Measurements from ENCODE around the gene MPZL3. TPM values are rescaled to one million over a fixed set of nuclear protein-coding genes. Genes with fewer than 3 reads are reported as not detected.
A peak's percentile ranks its signal among the peaks of the same experiment; 100 is the strongest.

MPZL3 gene
- total RNA-seq, 1 experiment from 2014 or later, result 16.8 TPM

DNA sequence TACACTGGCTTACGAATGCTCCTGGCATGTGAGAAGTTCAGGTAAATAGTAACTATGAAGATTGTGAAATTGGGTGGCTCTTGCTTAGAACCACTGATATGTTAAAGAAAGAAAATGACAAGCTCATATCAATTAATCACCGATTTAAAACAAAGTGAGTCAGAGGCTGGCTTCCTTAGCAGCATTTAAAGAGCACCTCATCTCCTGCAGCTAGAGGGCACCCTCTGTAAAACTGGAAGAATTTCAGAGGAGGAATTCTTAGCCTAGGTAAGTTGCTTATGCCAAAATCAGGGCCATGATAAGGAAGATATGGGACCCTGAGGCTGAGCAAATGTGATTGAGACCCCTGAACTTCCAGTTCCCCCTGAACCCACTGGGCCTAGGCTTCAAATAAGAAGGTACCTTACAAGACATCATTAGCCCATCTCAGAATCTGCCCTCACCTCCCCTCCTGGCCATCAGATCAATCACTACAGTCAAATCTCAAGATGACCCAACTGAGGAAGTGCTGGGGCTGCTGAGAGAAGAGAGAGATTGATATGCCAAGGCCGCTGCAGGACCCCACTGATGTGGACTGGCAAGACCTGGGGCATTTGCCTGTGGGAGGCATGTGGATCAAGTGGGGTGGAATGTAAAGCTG is 43.8 kb upstream of the MPZL3 start:
- H2AFZ ChIP-seq, result no peak overlapping the region
- no TSS peak for BruUV-seq (replicated peaks)
- H3K27me3 ChIP-seq (ENCODE audit: insufficient read depth, low read depth), result peaks cover 2% of the 10 kb centered on the region; the same call in 1 of the 2 replicates
- ChIA-PET POLR2A (ENCODE audit: unreplicated experiment) (interaction anchor here (0.6 to 0.7 kb wide), 2 partner anchors 53 to 88 kb away, joined by 3 to 6 read pairs; no protein-coding TSS in a partner anchor), CTCF (interaction anchor here (0.6 to 0.8 kb wide), 2 partner anchors 25 to 74 kb away, joined by 4 read pairs; no protein-coding TSS in a partner anchor)
- no peaks in the 10 kb centered on the region for H3K9me3 ChIP-seq (ENCODE audit: insufficient read depth, low read depth)
- no peak overlapping the region for H3K4me2 ChIP-seq
- H3K9me2 ChIP-seq (ENCODE audit: insufficient read depth), result no peaks in the 10 kb centered on the region
- H3F3A ChIP-seq (ENCODE audit: insufficient read depth, low read depth), result peaks cover 9% of the 10 kb centered on the region; the same call in 1 of the 2 replicates
- TF ChIP-seq CTCF (conservative IDR thresholded peaks at IDR 0.05) (peak; percentile 87), EZH2 (IDR thresholded peaks at IDR 0.05; ENCODE audit: low read depth) (no peak)
- H3K36me3 ChIP-seq (ENCODE audit: low read depth), result no peaks in the 10 kb centered on the region
- peak in 1 of 2 experiments; percentile 93 for DNase-seq
- peaks cover 11% of the 10 kb centered on the region for H3K4me1 ChIP-seq (replicated peaks; ENCODE audit: insufficient read depth)
- intact Hi-C loops (cut with micrococcal nuclease; ENCODE audit: unreplicated experiment), result loop anchor here (1.0 to 2.0 kb wide), 2 partner anchors 57 to 193 kb away; no protein-coding TSS in a partner anchor
- H4K20me1 ChIP-seq (ENCODE audit: insufficient read depth), result no peaks in the 10 kb centered on the region
- no peak overlapping the region for H3K4me3 ChIP-seq
- H3K79me2 ChIP-seq (ENCODE audit: low read depth), result no peaks in the 10 kb centered on the region
- H3K27ac ChIP-seq, result no peak overlapping the region

GRCh38 chr11:118295199-118295598 is 43.0 kb upstream of the MPZL3 start:
- H3K36me3 ChIP-seq (ENCODE audit: low read depth), result no peaks in the 10 kb centered on the region
- H3K9me2 ChIP-seq (ENCODE audit: insufficient read depth), result no peaks in the 10 kb centered on the region
- peaks cover 15% of the 10 kb centered on the region for H3K4me1 ChIP-seq (replicated peaks; ENCODE audit: insufficient read depth)
- no peaks in the 10 kb centered on the region for H4K20me1 ChIP-seq (ENCODE audit: insufficient read depth)
- DNase-seq, result no peak
- peaks cover 12% of the 10 kb centered on the region; the same call in 1 of the 2 replicates for H3F3A ChIP-seq (ENCODE audit: insufficient read depth, low read depth)
- H3K79me2 ChIP-seq (ENCODE audit: low read depth), result no peaks in the 10 kb centered on the region
- intact Hi-C loops (cut with micrococcal nuclease; ENCODE audit: unreplicated experiment), result no loop called here
- no peaks in the 10 kb centered on the region for H3K27me3 ChIP-seq (ENCODE audit: insufficient read depth, low read depth)
- H3K9me3 ChIP-seq (ENCODE audit: insufficient read depth, low read depth), result no peaks in the 10 kb centered on the region
- no peak overlapping the region for H3K4me2 ChIP-seq
- no peak for TF ChIP-seq CTCF (conservative IDR thresholded peaks at IDR 0.05)
- TF ChIP-seq EZH2 (IDR thresholded peaks at IDR 0.05; ENCODE audit: low read depth), result no peak
- no peak overlapping the region for H3K4me3 ChIP-seq
- ChIA-PET CTCF (interaction anchor here (0.8 kb wide), 1 partner anchor 26 kb away, joined by 4 read pairs; no protein-coding TSS in a partner anchor), POLR2A (ENCODE audit: unreplicated experiment) (interaction anchor here (0.6 to 0.7 kb wide), 2 partner anchors 20 to 52 kb away, joined by 3 read pairs; no protein-coding TSS in a partner anchor)
- BruUV-seq (replicated peaks), result no TSS peak
- no peak overlapping the region for H2AFZ ChIP-seq
- H3K27ac ChIP-seq, result no peak overlapping the region

GRCh38 chr11:118294053-118294452 is 41.9 kb upstream of the MPZL3 start:
- POLR2A ChIA-PET (ENCODE audit: unreplicated experiment), result no interaction called here

More at GRCh38 chr11:118294053-118294452, 41.9 kb upstream of the MPZL3 start:
- no peak for TF ChIP-seq EZH2 (IDR thresholded peaks at IDR 0.05; ENCODE audit: low read depth)
- no peak for TF ChIP-seq CTCF (conservative IDR thresholded peaks at IDR 0.05)
- no peaks in the 10 kb centered on the region for H4K20me1 ChIP-seq (ENCODE audit: insufficient read depth)
- no peak overlapping the region for H3K4me3 ChIP-seq
- H3K27me3 ChIP-seq (ENCODE audit: insufficient read depth, low read depth), result no peaks in the 10 kb centered on the region
- no peak overlapping the region for H3K4me2 ChIP-seq
- no TSS peak for BruUV-seq (replicated peaks)
- H3F3A ChIP-seq (ENCODE audit: insufficient read depth, low read depth), result peaks cover 12% of the 10 kb centered on the region; the same call in 1 of the 2 replicates
- no peaks in the 10 kb centered on the region for H3K9me2 ChIP-seq (ENCODE audit: insufficient read depth)
- CTCF ChIA-PET, result no interaction called here
- H2AFZ ChIP-seq, result no peak overlapping the region
- no peak for DNase-seq
- H3K27ac ChIP-seq, result no peak overlapping the region
- H3K4me1 ChIP-seq (replicated peaks; ENCODE audit: insufficient read depth), result peaks cover 15% of the 10 kb centered on the region
- H3K9me3 ChIP-seq (ENCODE audit: insufficient read depth, low read depth), result no peaks in the 10 kb centered on the region
- intact Hi-C loops (cut with micrococcal nuclease; ENCODE audit: unreplicated experiment), result no loop called here
- H3K36me3 ChIP-seq (ENCODE audit: low read depth), result no peaks in the 10 kb centered on the region
- no peaks in the 10 kb centered on the region for H3K79me2 ChIP-seq (ENCODE audit: low read depth)

Measured in PC-9 (cell line).